ENCODE data around the gene TCF7L2.

GRCh38 chr10:113080061-113080924 is 130.2 kb downstream of the TCF7L2 start:
- TF ChIP-seq CTCF (IDR thresholded peaks at IDR 0.05) (no peak), POLR2A (IDR thresholded peaks at IDR 0.05) (no peak)

All from tibial nerve (tissue), 3 donors.